AG04449 (cell line): ENCODE measurements around the gene TBL1Y.

Source experiments
- CTCF ChIA-PET: fragments of 350-600 bp; formaldehyde crosslinking; extraction: SDS; loops from one replicate; lab custom pipeline; 2021; ENCODE audit warnings: antibody characterized with exemption; lab: Yijun Ruan, JAX
- POLR2A ChIA-PET: fragments of 400-600, 350-600 bp; formaldehyde crosslinking; extraction: SDS; loops from one replicate; lab custom pipeline; 2020; ENCODE audit warnings: antibody characterized with exemption, inconsistent platforms; lab: Yijun Ruan, JAX
- DNase-seq: peaks from one replicate; pipeline ENCODE4 v3.0.0-alpha.2; 2010; ENCODE audit warnings: low read depth, low spot score
- H3K4me3 ChIP-seq: 2 replicates; pipeline ENCODE4 v1.5.1; 2011; ENCODE audit warnings: low read depth, mild to moderate bottlenecking, control low read depth, low read length
- TF ChIP-seq, protein P1 (sequence below): IDR thresholded peaks from one replicate; pipeline ENCODE4 v1.5.1; 2011; ENCODE audit warnings: mild to moderate bottlenecking, moderate library complexity, low read length, control low read depth, inconsistent platforms; ENCODE audit not compliant: insufficient read depth; ENCODE audit errors: missing control alignments

TBL1Y gene

DNA sequence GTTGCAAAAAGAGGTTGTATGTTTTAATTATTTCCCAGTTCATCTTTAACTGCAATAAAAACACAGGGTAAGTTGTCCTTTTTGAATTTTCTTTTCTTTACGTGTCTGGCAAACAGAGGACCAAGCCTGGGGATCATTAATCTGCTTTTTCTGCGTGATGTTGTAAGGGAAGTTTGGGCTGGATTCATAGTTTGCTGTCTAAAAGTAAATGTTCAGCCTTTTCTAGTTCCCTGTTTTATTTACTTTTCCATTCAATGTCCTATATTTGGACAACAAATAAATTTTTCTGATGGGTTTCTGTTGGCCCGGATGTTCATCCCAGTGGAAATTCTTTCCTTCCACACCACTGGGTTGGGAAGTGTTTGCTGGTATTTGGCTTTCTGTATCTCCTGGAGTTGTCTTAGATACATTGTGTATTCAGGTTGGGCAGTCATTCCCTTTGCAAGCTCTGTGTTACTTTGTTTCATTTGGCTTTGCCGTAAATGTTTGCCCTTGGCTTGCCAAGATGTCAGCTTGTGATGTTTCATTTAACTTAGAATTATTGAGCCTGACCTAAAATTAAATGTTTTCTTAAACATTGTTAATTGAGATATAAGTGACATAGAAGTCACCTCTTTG is 21.4 kb downstream of the TBL1Y start:
- CTCF ChIA-PET = no interaction called here
- TF ChIP-seq, protein P1, sequence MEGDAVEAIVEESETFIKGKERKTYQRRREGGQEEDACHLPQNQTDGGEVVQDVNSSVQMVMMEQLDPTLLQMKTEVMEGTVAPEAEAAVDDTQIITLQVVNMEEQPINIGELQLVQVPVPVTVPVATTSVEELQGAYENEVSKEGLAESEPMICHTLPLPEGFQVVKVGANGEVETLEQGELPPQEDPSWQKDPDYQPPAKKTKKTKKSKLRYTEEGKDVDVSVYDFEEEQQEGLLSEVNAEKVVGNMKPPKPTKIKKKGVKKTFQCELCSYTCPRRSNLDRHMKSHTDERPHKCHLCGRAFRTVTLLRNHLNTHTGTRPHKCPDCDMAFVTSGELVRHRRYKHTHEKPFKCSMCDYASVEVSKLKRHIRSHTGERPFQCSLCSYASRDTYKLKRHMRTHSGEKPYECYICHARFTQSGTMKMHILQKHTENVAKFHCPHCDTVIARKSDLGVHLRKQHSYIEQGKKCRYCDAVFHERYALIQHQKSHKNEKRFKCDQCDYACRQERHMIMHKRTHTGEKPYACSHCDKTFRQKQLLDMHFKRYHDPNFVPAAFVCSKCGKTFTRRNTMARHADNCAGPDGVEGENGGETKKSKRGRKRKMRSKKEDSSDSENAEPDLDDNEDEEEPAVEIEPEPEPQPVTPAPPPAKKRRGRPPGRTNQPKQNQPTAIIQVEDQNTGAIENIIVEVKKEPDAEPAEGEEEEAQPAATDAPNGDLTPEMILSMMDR = no peak

DNA sequence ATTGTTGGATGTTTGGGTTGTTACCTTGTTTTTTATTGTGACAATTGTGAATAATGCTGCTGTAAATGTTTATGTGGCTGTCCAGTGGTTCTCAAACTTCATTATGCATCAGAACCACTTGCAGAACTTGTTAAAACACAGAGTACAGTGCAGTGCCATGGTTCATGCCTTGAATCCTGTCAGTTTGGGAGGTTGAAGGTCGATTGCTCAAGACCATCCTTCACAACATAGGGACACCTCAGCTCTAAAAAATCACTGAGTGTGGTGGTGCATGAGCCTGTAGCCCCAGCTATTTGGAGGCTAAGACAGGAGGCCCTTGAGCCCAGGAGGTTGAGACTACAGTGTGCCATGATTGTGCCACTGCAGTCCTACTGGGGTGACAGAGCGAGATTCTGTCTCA is 25.0 kb downstream of the TBL1Y start:
- DNase-seq = no peak
- TF ChIP-seq, protein P1 = no peak
- ChIA-PET CTCF (no interaction called here), POLR2A (no interaction called here)
- no peak overlapping the region for H3K4me3 ChIP-seq

More for the DNA sequence above, 21.4 kb downstream of the TBL1Y start:
- H3K4me3 ChIP-seq = no peak overlapping the region
- POLR2A ChIA-PET = no interaction called here
- DNase-seq = no peak

DNA sequence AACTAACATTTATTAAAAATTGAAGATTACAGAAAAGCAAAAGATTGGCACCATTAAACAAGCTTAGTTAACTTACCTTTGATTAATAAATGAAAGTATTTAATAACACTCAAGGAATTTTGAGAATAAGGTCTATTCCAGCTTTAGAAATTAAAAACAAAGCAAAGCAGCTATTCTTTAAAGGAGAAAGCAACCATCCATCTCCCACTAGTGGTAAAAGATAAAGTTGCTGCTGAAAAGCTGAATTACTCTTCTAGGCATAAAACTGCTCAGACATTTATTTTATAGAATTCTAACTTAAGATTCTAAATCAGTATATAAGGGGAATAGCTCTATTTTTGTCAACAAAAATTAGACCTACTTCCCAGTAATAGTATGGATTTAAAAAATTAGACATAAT is 37.2 kb downstream of the TBL1Y start:
- H3K4me3 ChIP-seq = no peak overlapping the region
- ChIA-PET POLR2A (no interaction called here), CTCF (no interaction called here)
- TF ChIP-seq, protein P1 = no peak
- DNase-seq = no peak

DNA sequence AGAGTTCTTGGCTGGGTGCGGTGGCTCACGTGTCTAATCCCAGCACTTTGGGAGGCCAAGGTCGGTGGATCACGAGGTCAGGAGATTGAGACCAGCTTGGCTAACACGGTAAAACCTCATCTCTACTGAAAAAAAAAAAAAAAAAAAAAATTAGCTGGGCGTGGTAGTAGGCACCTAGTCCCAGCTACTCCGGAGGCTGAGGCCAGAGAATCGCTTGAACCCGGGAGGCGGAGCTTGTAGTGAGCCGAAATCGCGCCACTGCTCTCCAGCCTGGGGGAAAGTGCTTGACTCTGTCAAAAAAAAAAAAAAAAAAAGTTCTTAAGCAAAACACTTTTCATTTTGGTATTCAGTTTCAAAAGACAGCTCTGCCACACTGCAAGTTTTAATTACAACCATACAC is 37.9 kb downstream of the TBL1Y start:
- no peak for DNase-seq

DNA sequence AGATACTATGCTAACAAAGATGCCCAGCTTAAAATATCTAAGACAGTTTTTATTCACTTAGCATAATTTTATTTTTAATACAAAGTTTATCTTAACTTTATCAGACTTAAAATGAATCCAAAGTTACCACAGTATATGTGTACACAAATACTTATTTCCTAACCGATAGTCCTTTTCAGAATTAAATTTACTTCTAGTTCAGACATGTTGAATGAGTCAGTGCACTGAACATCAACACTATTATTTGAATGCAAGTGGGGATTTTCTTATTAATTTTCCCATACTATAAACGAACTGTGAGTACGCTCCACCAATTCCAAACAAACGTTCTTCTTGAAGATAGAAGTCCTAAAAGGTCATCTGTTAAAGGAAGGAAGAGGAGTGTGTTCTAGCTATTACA is 39.5 kb downstream of the TBL1Y start:
- TF ChIP-seq, protein P1 = no peak
- POLR2A ChIA-PET = no interaction called here
- no peak overlapping the region for H3K4me3 ChIP-seq
- DNase-seq = no peak
- CTCF ChIA-PET = no interaction called here

More for the DNA sequence above, 37.9 kb downstream of the TBL1Y start:
- no peak overlapping the region for H3K4me3 ChIP-seq
- ChIA-PET CTCF (no interaction called here), POLR2A (no interaction called here)
- TF ChIP-seq, protein P1 = no peak

DNA sequence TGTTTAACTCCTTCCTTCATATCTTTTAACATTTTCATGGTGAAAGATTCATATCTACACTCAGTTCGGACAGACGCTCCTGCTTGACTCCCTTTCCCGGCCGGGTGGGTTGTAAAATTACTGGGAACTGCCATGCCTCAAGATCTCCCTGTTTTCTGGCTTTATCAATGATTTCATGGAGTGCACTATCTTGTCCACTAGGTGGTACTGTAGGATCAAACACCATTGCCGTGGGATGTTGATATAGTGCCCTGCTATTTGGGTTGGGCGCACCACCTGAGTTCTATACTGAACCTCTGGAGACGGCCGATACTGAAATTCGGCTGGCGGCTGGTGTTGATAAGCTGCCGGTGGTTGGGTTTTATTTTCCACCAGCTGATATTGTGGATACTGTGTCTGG is 54.2 kb downstream of the TBL1Y start:
- POLR2A ChIA-PET = no interaction called here
- no peak for DNase-seq
- TF ChIP-seq, protein P1 = peak; percentile 60
- no peak overlapping the region for H3K4me3 ChIP-seq
- CTCF ChIA-PET = interaction anchor here (0.6 kb wide), 1 partner anchor 120 kb away, joined by 3 read pairs; no protein-coding TSS in a partner anchor
